ENCODE measurements around the gene LRRC2. TPM values are rescaled to one million over a fixed set of nuclear protein-coding genes. Genes with fewer than 3 reads are reported as not detected.

Gene LRRC2
- total and polyA plus RNA-seq, 9 of the 15 experiments (the other 6 are each of a cell fraction or from before 2014, with no cell fraction given): 0.01 to 0.04 (median 0.03) TPM; not detected in 5

GRCh38 chr3:46509661-46510187 lies 56.4 kb downstream of the LRRC2 start (continued):
- TF ChIP-seq GABPB1 (CRISPR knock-in tag; IDR thresholded peaks at IDR 0.05): no peak
- TF ChIP-seq EGR1 (conservative IDR thresholded peaks at IDR 0.05): peak; percentile 54
- TF ChIP-seq E2F5 (CRISPR knock-in tag; IDR thresholded peaks at IDR 0.05): no peak
- TF ChIP-seq ZNF699 (CRISPR knock-in tag; IDR thresholded peaks at IDR 0.05; ENCODE audit: insufficient replicate concordance): no peak
- no peak for TF ChIP-seq RBFOX2 (IDR thresholded peaks at IDR 0.05; ENCODE audit: low read depth, low read length)
- no peak for TF ChIP-seq PRPF4 (IDR thresholded peaks at IDR 0.05; ENCODE audit: insufficient read depth, low read depth, low read length, poor library complexity, severe bottlenecking)
- 0 out of 2 replicates have a peak, but pooled peaks have one; percentile 2 for TF ChIP-seq CBFA2T2 (conservative IDR thresholded peaks at IDR 0.05)
- TF ChIP-seq ZNF197 (CRISPR knock-in tag; IDR thresholded peaks at IDR 0.05; ENCODE audit: low read depth): no peak
- TF ChIP-seq FOSL1 (tag; conservative IDR thresholded peaks at IDR 0.05): peak; percentile 9; the same call in 1 of the 2 replicates
- peak; percentile 10; the same call in 1 of the 2 replicates for TF ChIP-seq CBFA2T3 (IDR thresholded peaks at IDR 0.05)
- TF ChIP-seq, protein P1, sequence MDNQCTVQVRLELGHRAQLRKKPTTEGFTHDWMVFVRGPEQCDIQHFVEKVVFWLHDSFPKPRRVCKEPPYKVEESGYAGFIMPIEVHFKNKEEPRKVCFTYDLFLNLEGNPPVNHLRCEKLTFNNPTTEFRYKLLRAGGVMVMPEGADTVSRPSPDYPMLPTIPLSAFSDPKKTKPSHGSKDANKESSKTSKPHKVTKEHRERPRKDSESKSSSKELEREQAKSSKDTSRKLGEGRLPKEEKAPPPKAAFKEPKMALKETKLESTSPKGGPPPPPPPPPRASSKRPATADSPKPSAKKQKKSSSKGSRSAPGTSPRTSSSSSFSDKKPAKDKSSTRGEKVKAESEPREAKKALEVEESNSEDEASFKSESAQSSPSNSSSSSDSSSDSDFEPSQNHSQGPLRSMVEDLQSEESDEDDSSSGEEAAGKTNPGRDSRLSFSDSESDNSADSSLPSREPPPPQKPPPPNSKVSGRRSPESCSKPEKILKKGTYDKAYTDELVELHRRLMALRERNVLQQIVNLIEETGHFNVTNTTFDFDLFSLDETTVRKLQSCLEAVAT (IDR thresholded peaks at IDR 0.05): no peak
- peak in 1 of 2 experiments; percentile 12; a peak in 1 of 4 replicates for TF ChIP-seq MLX (CRISPR knock-in tag; conservative IDR thresholded peaks at IDR 0.05)
- TF ChIP-seq CHD1 (IDR thresholded peaks at IDR 0.05; ENCODE audit: low read length): peak; percentile 45
- TF ChIP-seq, protein P2, sequence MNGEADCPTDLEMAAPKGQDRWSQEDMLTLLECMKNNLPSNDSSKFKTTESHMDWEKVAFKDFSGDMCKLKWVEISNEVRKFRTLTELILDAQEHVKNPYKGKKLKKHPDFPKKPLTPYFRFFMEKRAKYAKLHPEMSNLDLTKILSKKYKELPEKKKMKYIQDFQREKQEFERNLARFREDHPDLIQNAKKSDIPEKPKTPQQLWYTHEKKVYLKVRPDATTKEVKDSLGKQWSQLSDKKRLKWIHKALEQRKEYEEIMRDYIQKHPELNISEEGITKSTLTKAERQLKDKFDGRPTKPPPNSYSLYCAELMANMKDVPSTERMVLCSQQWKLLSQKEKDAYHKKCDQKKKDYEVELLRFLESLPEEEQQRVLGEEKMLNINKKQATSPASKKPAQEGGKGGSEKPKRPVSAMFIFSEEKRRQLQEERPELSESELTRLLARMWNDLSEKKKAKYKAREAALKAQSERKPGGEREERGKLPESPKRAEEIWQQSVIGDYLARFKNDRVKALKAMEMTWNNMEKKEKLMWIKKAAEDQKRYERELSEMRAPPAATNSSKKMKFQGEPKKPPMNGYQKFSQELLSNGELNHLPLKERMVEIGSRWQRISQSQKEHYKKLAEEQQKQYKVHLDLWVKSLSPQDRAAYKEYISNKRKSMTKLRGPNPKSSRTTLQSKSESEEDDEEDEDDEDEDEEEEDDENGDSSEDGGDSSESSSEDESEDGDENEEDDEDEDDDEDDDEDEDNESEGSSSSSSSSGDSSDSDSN (IDR thresholded peaks at IDR 0.05; ENCODE audit: borderline replicate concordance in 1 of 2, low read depth in 2 of 2, low read length in 2 of 2): 0 out of 4 replicates have a peak, but pooled peaks of 1 of the 2 experiments have one; percentile 37
- TF ChIP-seq ZSCAN29 (IDR thresholded peaks at IDR 0.05): no peak
- TF ChIP-seq ZNF79 (CRISPR knock-in tag; IDR thresholded peaks at IDR 0.05; ENCODE audit: low read depth): 0 out of 2 replicates have a peak, but pooled peaks have one; percentile 1
- no peak for TF ChIP-seq POLR2A (conservative IDR thresholded peaks at IDR 0.05)
- peak; percentile 34; the same call in 1 of the 2 replicates for TF ChIP-seq SMARCA5 (IDR thresholded peaks at IDR 0.05)
- TF ChIP-seq STAT6 (CRISPR knock-in tag; IDR thresholded peaks at IDR 0.05): no peak
- TF ChIP-seq MCM2 (IDR thresholded peaks at IDR 0.05; ENCODE audit: low read depth): no peak
- TF ChIP-seq ERF (CRISPR knock-in tag; IDR thresholded peaks at IDR 0.05): no peak
- TF ChIP-seq STAT5A (IDR thresholded peaks at IDR 0.05; ENCODE audit: borderline replicate concordance, low read length): 0 out of 2 replicates have a peak, but pooled peaks have one; percentile 19
